H1 (cell line): ENCODE data around the gene CRTAP. TPM values are rescaled to one million over a fixed set of nuclear protein-coding genes. Genes with fewer than 3 reads are reported as not detected.

ENCODE experiments used
- PHF8 ChIP-seq: fragments of 200-600 bp; sonication (generic); conservative IDR thresholded peaks from 2 replicates; pipeline ENCODE4 v1.7.1; 2012; ENCODE audit warnings: low read depth, mild to moderate bottlenecking, inconsistent platforms, low read length, moderate library complexity
- RBBP5 ChIP-seq: IDR thresholded peaks from 2 replicates; pipeline ENCODE4 v1.7.1; 2012; ENCODE audit warnings: low read depth, mild to moderate bottlenecking, inconsistent platforms, low read length, moderate library complexity, borderline replicate concordance
- polyA plus RNA-seq, 7 experiments: library from polyadenylated mRNA; depleted of rRNA in 3 of 7; stranded (reverse) in 5 of 7; unstranded in 2 of 7; fragments of >200 nt in 5 of 7; fragments of 200-250 nt in 2 of 7; gene quantifications; 1 replicate in 5 of 7; 2 replicates in 1 of 7; 4 replicates in 1 of 7; pipeline versions ENCODE4 v1.2.1 to v1.2.3, GENCODE V29; 2011 to 2013; ENCODE audit warnings: missing spikeins in 2 of 7, mixed read lengths in 2 of 7
- total RNA-seq: library from RNA; stranded (reverse); fragmentation: NEBNext Ultra II Directional; extraction: Animal tissue kit (Norgen Biotek cat#: 25700); gene quantifications from 2 replicates; pipeline ENCODE4 v1.2.1, GENCODE V29; 2021
- TF ChIP-seq, protein P1 (sequence below): IDR thresholded peaks from 2 replicates; pipeline ENCODE4 v1.6.1; 2011; ENCODE audit warnings: low read length, improper control_type of control experiment
- TF ChIP-seq, protein P2 (sequence below): fragments of 300-600 bp; sonication (generic); IDR thresholded peaks from 2 replicates; pipeline ENCODE4 v1.7.1; 2012; ENCODE audit warnings: low read length, moderate library complexity, mild to moderate bottlenecking, inconsistent platforms; ENCODE audit not compliant: insufficient replicate concordance

Gene CRTAP
- total and polyA plus RNA-seq, 2 of the 8 experiments (the other 6 are each of a cell fraction or from before 2014, with no cell fraction given) = 159 to 188 TPM

DNA sequence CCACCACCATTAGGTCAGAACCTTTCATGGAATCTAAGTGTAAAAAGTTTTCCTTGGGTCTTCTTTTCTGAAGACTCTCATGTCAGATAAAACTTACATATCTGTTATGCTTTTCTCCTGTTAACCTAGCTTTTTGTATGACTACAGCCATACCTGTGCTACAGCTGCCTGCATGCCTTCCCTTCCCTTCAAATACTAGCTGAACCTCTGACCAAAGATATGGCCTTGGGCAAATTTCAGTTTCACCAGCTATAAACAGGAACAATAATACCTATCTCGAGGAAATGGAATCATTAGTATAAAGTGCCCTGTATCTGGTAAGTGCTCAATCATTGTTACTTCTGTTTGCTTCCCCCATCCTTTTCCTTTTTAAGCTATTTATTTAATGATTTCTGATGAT lies 41.9 kb upstream of the CRTAP start (continued):
- TF ChIP-seq, protein P1, sequence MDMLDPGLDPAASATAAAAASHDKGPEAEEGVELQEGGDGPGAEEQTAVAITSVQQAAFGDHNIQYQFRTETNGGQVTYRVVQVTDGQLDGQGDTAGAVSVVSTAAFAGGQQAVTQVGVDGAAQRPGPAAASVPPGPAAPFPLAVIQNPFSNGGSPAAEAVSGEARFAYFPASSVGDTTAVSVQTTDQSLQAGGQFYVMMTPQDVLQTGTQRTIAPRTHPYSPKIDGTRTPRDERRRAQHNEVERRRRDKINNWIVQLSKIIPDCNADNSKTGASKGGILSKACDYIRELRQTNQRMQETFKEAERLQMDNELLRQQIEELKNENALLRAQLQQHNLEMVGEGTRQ = no peak
- TF ChIP-seq, protein P2, sequence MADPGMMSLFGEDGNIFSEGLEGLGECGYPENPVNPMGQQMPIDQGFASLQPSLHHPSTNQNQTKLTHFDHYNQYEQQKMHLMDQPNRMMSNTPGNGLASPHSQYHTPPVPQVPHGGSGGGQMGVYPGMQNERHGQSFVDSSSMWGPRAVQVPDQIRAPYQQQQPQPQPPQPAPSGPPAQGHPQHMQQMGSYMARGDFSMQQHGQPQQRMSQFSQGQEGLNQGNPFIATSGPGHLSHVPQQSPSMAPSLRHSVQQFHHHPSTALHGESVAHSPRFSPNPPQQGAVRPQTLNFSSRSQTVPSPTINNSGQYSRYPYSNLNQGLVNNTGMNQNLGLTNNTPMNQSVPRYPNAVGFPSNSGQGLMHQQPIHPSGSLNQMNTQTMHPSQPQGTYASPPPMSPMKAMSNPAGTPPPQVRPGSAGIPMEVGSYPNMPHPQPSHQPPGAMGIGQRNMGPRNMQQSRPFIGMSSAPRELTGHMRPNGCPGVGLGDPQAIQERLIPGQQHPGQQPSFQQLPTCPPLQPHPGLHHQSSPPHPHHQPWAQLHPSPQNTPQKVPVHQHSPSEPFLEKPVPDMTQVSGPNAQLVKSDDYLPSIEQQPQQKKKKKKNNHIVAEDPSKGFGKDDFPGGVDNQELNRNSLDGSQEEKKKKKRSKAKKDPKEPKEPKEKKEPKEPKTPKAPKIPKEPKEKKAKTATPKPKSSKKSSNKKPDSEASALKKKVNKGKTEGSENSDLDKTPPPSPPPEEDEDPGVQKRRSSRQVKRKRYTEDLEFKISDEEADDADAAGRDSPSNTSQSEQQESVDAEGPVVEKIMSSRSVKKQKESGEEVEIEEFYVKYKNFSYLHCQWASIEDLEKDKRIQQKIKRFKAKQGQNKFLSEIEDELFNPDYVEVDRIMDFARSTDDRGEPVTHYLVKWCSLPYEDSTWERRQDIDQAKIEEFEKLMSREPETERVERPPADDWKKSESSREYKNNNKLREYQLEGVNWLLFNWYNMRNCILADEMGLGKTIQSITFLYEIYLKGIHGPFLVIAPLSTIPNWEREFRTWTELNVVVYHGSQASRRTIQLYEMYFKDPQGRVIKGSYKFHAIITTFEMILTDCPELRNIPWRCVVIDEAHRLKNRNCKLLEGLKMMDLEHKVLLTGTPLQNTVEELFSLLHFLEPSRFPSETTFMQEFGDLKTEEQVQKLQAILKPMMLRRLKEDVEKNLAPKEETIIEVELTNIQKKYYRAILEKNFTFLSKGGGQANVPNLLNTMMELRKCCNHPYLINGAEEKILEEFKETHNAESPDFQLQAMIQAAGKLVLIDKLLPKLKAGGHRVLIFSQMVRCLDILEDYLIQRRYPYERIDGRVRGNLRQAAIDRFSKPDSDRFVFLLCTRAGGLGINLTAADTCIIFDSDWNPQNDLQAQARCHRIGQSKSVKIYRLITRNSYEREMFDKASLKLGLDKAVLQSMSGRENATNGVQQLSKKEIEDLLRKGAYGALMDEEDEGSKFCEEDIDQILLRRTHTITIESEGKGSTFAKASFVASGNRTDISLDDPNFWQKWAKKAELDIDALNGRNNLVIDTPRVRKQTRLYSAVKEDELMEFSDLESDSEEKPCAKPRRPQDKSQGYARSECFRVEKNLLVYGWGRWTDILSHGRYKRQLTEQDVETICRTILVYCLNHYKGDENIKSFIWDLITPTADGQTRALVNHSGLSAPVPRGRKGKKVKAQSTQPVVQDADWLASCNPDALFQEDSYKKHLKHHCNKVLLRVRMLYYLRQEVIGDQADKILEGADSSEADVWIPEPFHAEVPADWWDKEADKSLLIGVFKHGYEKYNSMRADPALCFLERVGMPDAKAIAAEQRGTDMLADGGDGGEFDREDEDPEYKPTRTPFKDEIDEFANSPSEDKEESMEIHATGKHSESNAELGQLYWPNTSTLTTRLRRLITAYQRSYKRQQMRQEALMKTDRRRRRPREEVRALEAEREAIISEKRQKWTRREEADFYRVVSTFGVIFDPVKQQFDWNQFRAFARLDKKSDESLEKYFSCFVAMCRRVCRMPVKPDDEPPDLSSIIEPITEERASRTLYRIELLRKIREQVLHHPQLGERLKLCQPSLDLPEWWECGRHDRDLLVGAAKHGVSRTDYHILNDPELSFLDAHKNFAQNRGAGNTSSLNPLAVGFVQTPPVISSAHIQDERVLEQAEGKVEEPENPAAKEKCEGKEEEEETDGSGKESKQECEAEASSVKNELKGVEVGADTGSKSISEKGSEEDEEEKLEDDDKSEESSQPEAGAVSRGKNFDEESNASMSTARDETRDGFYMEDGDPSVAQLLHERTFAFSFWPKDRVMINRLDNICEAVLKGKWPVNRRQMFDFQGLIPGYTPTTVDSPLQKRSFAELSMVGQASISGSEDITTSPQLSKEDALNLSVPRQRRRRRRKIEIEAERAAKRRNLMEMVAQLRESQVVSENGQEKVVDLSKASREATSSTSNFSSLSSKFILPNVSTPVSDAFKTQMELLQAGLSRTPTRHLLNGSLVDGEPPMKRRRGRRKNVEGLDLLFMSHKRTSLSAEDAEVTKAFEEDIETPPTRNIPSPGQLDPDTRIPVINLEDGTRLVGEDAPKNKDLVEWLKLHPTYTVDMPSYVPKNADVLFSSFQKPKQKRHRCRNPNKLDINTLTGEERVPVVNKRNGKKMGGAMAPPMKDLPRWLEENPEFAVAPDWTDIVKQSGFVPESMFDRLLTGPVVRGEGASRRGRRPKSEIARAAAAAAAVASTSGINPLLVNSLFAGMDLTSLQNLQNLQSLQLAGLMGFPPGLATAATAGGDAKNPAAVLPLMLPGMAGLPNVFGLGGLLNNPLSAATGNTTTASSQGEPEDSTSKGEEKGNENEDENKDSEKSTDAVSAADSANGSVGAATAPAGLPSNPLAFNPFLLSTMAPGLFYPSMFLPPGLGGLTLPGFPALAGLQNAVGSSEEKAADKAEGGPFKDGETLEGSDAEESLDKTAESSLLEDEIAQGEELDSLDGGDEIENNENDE = no peak
- TF ChIP-seq PHF8 (no peak), RBBP5 (no peak)
